KOPT-K1 (cell line): ENCODE measurements around the gene SLC13A3.
"Not testable (repeated sequence)": the region's sequence is repeated elsewhere in the genome, so short reads cannot be mapped to it uniquely, and the experiment has no call there.

Experiments used
- H3K27ac ChIP-seq: fragments of 200-600 bp; sonication (generic); 2 replicates; pipeline ENCODE4 v1.5.1; 2016; ENCODE audit warnings: antibody characterized with exemption, mild to moderate bottlenecking, low read depth, low read length; ENCODE audit not compliant: poor library complexity, severe bottlenecking
- H3K36me3 ChIP-seq: fragments of 200-600 bp; sonication (generic); 2 replicates; pipeline ENCODE4 v1.5.1; 2017; ENCODE audit warnings: antibody characterized with exemption, mild to moderate bottlenecking, low read length, moderate library complexity; ENCODE audit not compliant: insufficient read depth
- H3K9me3 ChIP-seq: fragments of 200-600 bp; sonication (generic); 2 replicates; pipeline ENCODE4 v1.5.1; 2017; ENCODE audit warnings: antibody characterized with exemption, low read length, mild to moderate bottlenecking; ENCODE audit not compliant: insufficient read depth, poor library complexity, severe bottlenecking

SLC13A3 gene

DNA sequence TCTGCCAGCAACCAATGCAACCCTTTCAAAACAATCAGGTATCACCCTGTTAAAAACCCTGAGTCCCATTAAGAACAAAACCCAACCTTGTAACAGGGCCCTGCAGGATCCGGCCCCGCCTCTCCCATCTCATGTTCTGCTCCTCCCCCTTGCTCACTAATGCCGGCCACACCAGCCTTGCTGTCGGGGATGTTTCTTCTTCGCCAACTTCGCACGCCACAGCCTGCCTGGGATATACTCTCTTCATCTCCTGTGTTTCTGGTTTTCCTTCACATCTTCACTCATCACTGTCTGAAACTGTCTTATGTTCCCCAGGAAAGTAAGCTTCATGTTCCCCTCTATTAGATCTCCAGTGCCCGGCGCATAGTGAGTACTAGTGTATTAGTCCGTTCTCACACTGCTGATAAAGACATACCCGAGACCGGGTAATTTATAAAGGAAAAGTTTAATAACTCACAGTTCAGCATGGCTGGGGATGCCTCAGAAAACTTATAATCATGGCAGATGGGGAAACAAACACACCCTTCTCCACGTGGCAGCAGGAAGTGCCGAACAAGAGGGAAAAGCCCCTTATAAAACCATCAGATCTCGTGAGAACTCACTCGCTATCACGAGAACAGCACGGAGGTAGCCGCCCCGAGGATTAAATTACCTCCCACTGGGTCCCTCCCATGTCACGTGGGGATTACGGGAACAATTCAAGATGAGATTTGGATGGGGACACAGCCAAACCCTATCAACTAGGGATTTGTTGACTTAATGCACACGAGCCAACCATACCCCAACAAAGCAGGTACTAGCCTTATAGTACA, 32.9 kb upstream of the SLC13A3 start:
- Histone ChIP-seq H3K9me3 (no peaks in the 10 kb centered on the region), H3K27ac (no peak overlapping the region), H3K36me3 (peaks cover 57% of the 10 kb centered on the region)

DNA sequence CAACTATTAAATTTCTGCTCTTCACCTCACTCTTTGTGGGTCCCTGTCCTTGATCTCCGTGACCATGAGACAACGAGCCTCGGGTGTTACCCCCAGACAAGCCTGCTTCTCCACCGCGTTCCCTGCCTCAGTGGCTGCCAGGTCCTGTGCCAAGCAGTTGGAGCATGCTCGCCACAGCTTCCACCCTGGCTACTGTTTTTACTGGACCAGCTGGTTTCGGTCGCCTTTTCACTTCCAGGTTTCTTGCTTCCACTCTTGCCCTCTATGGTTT, 32.3 kb upstream of the SLC13A3 start:
- Histone ChIP-seq H3K27ac (no peak overlapping the region), H3K36me3 (peaks cover 57% of the 10 kb centered on the region)

GRCh38 chr20:46683011-46683667, 31.9 kb upstream of the SLC13A3 start:
- no peak overlapping the region for H3K27ac ChIP-seq
- peaks cover 57% of the 10 kb centered on the region for H3K36me3 ChIP-seq

More for the DNA sequence above, 32.3 kb upstream of the SLC13A3 start:
- H3K9me3 ChIP-seq: no peaks in the 10 kb centered on the region

DNA sequence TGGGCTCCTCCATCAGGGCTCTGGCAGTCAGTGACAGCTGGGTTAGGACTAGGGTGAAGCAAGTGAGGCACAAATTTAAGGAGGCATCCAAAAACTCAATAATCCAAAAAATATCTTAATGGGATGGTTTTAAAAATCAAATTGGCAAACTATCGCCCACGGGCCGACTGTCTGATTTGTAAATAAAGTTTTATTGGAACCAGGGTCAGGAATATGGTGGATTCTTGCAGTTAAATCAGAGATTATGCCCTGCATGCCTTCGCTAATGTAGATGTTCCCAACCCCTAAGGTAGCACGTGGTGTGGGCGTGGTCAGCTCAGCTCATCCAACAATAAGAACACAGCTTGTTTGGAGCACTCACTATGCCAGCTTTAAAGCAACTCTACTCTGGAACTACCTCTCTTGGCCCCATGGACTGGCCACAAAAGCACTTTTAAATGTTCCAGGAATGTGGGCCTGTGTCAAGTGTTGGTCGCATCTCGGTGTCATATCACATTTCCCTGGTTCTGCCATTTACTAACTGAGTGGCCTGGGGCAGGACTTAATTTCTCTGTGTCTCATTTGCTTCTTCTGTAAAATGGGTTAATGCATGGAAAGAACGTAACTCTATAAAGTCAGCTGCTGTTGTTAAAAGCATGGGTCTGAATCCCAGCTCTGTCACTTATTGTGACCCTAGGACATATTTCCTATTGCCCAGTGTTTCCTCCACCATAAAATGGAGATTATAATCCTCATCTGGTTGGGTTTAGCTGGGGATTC, 31.0 kb upstream of the SLC13A3 start:
- Histone ChIP-seq H3K27ac (no peak overlapping the region), H3K9me3 (no peaks in the 10 kb centered on the region)

More at GRCh38 chr20:46683011-46683667, 31.9 kb upstream of the SLC13A3 start:
- H3K9me3 ChIP-seq: no peaks in the 10 kb centered on the region

DNA sequence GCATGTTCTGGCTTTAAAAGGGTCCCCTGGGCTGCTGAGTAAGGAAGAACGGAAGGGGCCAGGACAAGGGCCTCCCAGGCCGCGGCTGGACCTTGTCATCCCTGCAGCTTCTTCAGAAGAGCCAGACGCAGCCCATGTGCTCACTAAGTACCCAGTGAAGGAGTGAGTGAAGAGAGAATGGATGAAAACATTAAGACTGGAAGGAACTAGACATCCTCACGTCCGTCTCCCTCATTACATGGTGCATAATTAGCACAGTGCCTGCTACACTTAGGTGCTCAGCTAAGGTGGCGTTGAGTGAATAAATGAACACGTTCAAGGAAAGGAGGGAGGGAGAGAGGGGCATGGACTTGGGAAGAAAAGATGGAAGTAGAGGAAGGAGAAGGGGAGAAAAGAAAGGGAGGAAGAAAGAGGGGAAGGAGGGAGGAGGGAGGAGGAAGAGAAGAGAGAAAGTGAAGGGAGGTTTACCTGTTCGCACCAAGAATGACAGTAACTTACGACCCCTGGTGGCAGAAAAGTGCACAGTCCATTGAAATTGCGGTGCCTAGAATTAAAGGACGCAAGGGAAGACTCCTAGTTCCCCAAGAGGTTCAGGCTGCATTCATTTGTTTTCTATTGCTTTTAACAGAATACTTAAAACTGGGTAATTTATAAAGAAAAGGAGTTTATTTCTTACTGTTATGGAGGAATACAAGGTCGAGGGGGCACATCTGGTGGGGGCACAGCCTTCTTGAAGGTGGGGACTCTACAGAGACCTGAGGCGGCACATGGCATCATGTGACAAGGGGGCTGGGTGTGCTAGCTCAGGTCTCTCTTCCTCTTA, 30.0 kb upstream of the SLC13A3 start:
- no peaks in the 10 kb centered on the region for H3K9me3 ChIP-seq
- no peak overlapping the region for H3K27ac ChIP-seq
- H3K36me3 ChIP-seq: peaks cover 42% of the 10 kb centered on the region

More for the DNA sequence above, 31.0 kb upstream of the SLC13A3 start:
- H3K36me3 ChIP-seq: peaks cover 52% of the 10 kb centered on the region

GRCh38 chr20:46680684-46681031, 29.4 kb upstream of the SLC13A3 start:
- H3K27ac ChIP-seq: no peak overlapping the region
- peaks cover 36% of the 10 kb centered on the region for H3K36me3 ChIP-seq

GRCh38 chr20:46678516-46678915, 27.3 kb upstream of the SLC13A3 start:
- no peaks in the 10 kb centered on the region for H3K9me3 ChIP-seq
- peaks cover 16% of the 10 kb centered on the region; the same call in 1 of the 2 replicates for H3K36me3 ChIP-seq
- no peak overlapping the region for H3K27ac ChIP-seq

More at GRCh38 chr20:46680684-46681031, 29.4 kb upstream of the SLC13A3 start:
- no peaks in the 10 kb centered on the region for H3K9me3 ChIP-seq

GRCh38 chr20:46677608-46678007, 26.3 kb upstream of the SLC13A3 start:
- H3K36me3 ChIP-seq: peaks cover 15% of the 10 kb centered on the region; the same call in 1 of the 2 replicates
- no peak overlapping the region for H3K27ac ChIP-seq
- no peaks in the 10 kb centered on the region for H3K9me3 ChIP-seq

DNA sequence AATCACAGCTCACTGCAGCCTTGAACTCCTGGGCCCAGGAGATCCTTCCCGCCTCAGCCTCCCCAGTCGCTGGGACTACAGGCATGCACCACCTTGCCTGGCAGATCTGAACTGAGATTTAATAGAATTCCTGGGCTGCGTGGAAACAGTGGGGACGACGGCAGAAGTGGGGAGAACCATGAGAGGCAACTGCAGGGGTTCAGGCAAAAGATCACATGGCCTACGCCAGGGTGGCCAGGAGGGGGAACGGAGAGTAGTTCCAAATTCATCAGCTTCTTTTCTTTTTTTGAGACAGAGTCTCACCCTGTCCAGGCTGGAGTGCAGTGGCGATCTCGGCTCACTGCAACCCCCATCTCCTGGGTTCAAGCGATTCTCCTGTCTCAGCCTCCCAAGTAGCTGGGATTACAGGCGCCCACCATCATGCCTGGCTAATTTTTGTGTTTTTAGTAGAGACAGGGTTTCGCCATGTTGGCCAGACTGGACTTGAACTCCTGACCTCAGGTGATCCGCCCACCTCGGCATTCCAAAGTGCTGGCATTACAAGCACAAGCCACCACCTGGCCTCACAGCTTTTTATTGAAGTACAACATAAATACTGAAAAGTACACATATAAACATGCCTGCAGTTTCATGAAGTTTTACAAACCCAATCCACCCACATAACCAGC, 25.5 kb upstream of the SLC13A3 start:
- not testable (repeated sequence) for H3K9me3 ChIP-seq, H3K27ac ChIP-seq
- H3K36me3 ChIP-seq: peaks cover 15% of the 10 kb centered on the region; the same call in 1 of the 2 replicates

DNA sequence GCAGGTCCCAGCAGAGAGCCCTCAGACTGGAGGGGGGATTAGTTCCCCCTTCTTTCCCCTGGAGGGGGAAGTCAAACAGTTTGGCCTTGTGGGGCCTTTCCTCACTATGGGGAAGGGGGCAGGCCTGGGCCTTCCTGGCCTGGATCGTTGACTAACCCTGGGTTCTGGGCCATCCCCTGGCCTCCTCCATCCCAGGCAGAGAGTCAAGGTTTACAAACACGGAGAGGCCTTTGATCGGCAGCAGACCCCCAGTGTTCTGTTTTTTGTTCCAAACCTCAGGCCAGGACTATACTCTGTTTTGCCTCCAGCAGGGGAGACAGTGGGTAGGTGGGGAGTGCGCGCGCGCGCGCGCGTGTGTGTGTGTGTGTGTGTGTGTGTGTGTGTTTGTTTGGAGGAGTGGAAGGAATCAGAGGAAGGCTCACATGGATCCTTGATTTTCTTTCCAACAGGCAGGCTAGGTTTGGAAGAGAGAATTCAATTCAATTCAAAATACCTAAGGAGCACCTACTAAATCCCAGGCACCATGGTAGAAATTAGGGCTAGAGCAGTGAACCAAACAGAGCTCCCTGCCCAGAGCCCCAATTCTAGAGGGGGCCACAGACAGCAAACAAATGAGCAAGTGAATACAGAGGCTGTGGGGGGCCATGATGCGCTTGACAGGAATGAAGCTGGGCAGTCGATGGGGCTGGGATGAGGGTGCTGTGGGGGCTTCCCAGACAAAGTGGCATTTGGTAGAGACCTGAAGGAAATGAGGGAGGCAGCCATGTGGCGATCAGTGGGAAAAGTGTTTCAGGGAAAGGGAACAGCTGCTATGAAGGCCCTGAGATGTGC, 23.2 kb upstream of the SLC13A3 start:
- Histone ChIP-seq H3K36me3 (no peaks in the 10 kb centered on the region), H3K9me3 (peaks cover 19% of the 10 kb centered on the region), H3K27ac (no peak overlapping the region)

- Histone ChIP-seq H3K36me3 (no peaks in the 10 kb centered on the region), H3K9me3 (peaks cover 19% of the 10 kb centered on the region), H3K27ac (no peak overlapping the region)
Observed at GRCh38 chr20:46673394-46674252, 22.4 kb upstream of the SLC13A3 start.

GRCh38 chr20:46672543-46673148, 21.4 kb upstream of the SLC13A3 start:
- no peak overlapping the region for H3K27ac ChIP-seq

More at GRCh38 chr20:46672543-46673148, 21.4 kb upstream of the SLC13A3 start:
- no peaks in the 10 kb centered on the region for H3K36me3 ChIP-seq
- peaks cover 19% of the 10 kb centered on the region for H3K9me3 ChIP-seq
